Fibroblast of villous mesenchyme (primary cell): ENCODE results near the gene KHK. TPM values are rescaled to one million over a fixed set of nuclear protein-coding genes. Genes with fewer than 3 reads are reported as not detected.
A peak's percentile ranks its signal among the peaks of the same experiment; 100 is the strongest.
"Not testable (repeated sequence)": the region's sequence is repeated elsewhere in the genome, so short reads cannot be mapped to it uniquely, and the experiment has no call there.

Experiments
- DNase-seq: peaks from one replicate; pipeline ENCODE4 v3.0.0-alpha.2; 2010; ENCODE audit warnings: low read depth
- H3K4me3 ChIP-seq: 2 replicates; pipeline ENCODE4 v1.5.1; 2011; ENCODE audit warnings: low read depth, mild to moderate bottlenecking, low read length
- total RNA-seq: library from RNA; depleted of rRNA; stranded (reverse); fragments of >200 nt; gene quantifications from 2 replicates; pipeline ENCODE4 v1.2.3, GENCODE V29; 2012
- TF ChIP-seq, protein P1 (sequence below): IDR thresholded peaks from 2 replicates; pipeline ENCODE4 v1.5.1; 2012; ENCODE audit warnings: low read depth, mild to moderate bottlenecking, low read length; ENCODE audit not compliant: insufficient read depth

Gene KHK
- total RNA-seq, 1 donor = 1.3 TPM

DNA sequence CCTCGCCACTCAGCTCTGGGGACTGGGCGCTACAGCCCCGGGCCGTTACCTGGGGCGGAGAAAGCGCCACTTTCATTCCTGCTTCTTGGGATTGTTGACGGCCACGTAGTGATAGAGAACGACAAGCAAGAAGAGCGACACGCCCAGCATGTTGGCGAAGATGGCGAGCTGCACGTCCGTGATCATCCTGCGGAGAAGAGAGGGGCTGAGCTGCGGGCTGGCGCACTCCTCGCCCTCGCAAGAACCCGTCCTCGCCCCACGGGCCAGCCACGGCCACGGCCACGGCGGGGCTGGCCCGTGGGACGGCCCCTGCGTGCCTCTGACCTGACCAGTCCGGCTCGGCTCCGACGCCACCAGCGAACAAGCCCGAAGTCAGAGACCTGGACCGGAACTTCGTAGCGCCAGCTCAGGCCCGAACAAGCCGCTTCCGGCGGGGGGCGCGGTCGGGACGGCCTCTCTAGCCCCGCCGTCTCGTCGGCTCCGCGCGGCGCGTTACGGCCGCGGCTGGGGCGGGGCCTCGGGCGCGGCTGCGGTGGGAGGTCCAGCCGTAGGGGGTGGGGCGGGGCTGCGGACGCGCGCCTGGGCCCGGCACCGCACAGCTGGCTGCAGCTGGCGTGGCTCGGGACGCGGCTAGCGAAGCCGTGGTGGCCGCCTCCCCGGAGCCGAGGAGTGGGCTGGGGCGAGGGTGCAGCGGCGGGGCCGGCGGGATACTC, 15.1 kb upstream of the KHK start, which contains the start of gene OST4:
Gene OST4 (minus strand): TSS at position 378 of the 713 bp plus-strand sequence.
- TF ChIP-seq, protein P1, sequence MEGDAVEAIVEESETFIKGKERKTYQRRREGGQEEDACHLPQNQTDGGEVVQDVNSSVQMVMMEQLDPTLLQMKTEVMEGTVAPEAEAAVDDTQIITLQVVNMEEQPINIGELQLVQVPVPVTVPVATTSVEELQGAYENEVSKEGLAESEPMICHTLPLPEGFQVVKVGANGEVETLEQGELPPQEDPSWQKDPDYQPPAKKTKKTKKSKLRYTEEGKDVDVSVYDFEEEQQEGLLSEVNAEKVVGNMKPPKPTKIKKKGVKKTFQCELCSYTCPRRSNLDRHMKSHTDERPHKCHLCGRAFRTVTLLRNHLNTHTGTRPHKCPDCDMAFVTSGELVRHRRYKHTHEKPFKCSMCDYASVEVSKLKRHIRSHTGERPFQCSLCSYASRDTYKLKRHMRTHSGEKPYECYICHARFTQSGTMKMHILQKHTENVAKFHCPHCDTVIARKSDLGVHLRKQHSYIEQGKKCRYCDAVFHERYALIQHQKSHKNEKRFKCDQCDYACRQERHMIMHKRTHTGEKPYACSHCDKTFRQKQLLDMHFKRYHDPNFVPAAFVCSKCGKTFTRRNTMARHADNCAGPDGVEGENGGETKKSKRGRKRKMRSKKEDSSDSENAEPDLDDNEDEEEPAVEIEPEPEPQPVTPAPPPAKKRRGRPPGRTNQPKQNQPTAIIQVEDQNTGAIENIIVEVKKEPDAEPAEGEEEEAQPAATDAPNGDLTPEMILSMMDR = no peak

DNA sequence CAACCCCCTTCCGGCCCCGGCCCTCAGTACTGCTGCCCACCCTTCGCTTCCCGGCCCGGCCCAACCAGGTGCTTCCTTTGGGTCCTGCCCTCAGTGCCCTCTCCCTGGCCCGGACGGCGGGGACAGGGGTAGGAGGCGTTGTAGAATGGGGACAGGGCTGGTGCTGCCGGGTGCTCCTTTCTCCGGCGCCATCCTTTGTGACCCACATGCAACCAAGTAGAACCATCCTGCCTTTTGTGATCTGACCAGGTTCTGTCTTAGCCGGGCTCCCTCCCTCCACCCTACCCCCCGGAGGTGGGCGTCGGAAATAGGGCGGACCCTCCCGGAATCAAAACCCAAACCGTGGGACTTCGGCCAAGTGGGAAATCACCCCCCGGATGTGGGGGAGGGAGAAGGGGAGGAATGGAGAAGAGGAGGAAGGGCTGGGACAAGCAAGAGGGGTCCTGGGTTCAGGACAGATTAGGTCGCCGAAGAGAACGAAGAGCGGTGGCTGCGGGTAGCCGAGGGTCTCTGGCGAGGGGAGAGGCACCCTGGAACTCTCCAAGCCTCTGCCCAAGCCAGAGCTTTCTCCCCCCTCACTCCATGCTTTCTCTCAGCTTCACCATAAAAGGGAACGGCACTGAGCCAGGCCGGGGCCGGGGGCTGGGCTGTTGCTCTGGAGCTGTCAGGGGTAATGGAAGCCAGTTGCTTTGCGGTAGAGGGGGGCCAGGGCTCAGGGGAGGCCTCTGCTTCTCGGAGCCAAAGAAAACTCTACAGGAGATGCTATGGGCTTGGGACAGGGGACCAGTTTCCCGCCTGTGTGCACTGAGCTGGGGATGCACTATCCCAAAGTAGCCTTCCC, 14.4 kb upstream of the KHK start:
- peak overlapping the region; percentile 62 for H3K4me3 ChIP-seq
- TF ChIP-seq, protein P1 = no peak
- peak; percentile 92 for DNase-seq

More for the DNA sequence above, 15.1 kb upstream of the KHK start, which contains the start of gene OST4:
- DNase-seq = peak; percentile 94
- H3K4me3 ChIP-seq = peak within 1 kb of the TSS; percentile 93

DNA sequence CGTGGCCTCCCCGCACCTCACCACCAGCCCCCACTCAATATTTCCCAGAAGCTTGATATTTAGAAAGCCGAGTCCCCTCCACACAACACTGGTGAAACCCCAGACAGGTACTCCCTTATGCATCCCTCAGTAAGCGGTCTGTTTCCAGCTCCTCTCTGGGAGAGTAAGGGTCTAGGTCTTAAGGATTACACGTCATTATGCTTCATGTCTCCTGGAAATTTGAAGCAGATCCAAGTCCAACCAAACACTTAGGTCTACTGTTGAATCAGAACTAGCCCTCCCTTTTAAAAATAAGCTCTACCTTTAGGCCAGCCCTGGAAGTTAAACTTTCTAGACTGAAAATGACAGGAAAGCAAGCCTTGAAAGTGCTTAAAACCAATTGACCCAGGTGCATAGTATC, 13.7 kb upstream of the KHK start:
- no peak overlapping the region for H3K4me3 ChIP-seq
- TF ChIP-seq, protein P1 = no peak
- DNase-seq = no peak

DNA sequence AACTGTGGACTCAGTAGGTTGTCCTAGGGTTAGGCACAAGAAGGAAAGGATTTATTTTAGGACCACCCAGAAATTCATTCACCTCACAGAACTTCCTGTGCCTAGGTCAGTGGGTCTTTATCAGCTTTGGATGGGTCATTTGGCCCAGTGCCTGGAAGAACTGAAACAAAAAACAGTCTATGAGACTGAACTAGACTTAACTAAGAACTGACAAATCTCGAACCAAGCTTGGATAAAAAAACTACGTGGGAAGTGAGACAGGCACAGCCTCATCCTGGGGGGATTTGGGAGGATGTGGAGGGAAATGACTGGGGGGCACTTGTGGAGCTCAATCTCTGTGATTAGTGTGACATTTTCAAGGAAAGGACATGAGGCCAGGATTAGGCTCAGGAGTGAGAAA, 12.8 kb upstream of the KHK start:
- H3K4me3 ChIP-seq = no peak overlapping the region
- TF ChIP-seq, protein P1 = no peak
- DNase-seq = no peak

DNA sequence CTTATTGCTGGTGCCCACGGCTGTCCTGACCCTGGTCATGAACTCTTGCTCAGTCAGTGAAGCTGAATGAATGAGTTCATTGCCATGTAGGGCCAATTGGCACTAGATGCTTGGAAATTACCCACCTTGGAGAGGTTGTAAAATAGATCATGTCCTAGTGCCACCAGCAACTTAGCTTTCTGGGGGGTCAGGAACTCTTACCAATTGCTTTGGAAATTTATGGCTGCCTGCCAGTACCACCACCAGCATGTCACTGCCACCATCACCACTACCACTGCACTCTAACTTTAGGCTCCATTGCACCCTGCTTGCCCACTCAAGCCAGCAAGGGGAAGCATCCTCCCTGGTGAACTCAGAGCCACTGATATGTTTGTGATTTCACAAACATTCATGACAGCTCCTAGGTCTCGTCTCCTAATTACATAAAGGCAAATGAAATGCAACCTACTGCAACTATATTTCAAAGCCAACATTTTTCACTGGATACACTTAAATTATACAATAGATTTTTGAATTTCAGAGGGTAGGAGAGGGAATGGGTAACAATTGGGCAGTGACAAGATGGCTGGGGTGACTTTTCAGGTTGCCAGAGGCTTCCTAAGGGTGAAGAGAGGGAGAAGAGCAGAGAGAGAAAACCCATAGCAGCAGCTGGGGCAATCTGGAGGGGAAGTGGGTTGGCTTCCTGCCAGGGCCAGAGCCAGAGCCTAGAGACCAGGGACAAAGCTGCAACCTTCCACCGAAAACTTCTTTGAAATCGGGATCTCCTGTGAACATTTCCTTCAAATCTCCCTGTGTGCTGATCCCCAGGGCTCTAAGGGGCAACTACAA, 11.6 kb upstream of the KHK start:
- peak; percentile 73 for DNase-seq
- TF ChIP-seq, protein P1 = no peak
- no peak overlapping the region for H3K4me3 ChIP-seq

DNA sequence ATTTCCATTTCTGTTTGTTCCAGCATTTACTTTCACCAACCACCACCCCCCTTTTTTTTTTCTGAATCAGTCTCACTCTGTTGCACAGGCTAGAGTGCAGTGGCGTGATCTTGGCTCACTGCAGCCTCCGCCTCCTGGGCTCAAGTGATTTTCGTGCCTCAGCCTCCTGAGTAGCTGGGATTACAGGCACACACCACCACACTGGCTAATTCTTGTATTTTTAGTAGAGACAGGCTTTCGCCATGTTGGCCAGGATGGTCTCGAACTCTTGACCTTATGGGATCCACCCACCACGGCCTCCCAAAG, 11.1 kb upstream of the KHK start:
- not testable (repeated sequence) for H3K4me3 ChIP-seq, DNase-seq

DNA sequence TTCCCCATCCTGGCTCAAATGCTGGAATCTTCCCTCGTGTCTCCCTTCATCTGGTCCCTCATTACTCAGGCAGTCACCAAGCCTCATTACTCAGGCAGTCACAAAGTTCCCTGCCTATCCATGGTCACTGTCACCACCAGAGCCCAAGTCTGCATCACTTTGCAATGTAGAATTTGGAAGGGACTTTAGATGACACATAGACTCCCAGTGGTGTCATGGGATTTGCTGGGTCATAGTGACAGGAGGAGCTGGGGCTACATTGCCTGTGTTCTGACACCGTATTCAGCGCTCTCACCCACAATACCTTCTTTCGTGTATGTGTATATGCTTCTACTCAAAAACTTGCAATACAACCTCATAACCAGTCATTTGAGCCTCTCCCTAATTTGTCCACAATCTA, 10.2 kb upstream of the KHK start:
- TF ChIP-seq, protein P1 = no peak
- DNase-seq = no peak
- H3K4me3 ChIP-seq = no peak overlapping the region
